K562 (cell line): ENCODE data around the gene UQCC2. TPM values are rescaled to one million over a fixed set of nuclear protein-coding genes. Genes with fewer than 3 reads are reported as not detected.

Experiments used
- ASH1L ChIP-seq: fragments of 450-650 bp; IDR thresholded peaks from 2 replicates; pipeline ENCODE4 v1.6.1; 2018; ENCODE audit warnings: borderline replicate concordance, mild to moderate bottlenecking, low read depth; ENCODE audit not compliant: partially characterized antibody
- BDP1 ChIP-seq: IDR thresholded peaks from 3 replicates; pipeline ENCODE4 v1.6.1; 2011; ENCODE audit not compliant: insufficient read length, insufficient read depth
- CEBPG ChIP-seq, 3 experiments: fragments of 200-800 bp in 1 of 3; sonication (Bioruptor generic) in 1 of 3; sonication (generic) in 1 of 3; formaldehyde crosslinking in 1 of 3; IDR thresholded peaks in 2 of 3; conservative IDR thresholded peaks in 1 of 3; 2 replicates each; pipeline versions ENCODE4 v1.6.1 to v1.8.0; 2016 to 2022; ENCODE audit warnings: missing compliant biosample characterization in 2 of 3, missing genetic modification characterization in 2 of 3, mild to moderate bottlenecking in 1 of 3, missing genetic modification reagents in 1 of 3
- CXXC5 ChIP-seq: fragments of 250-450 bp; sonication (Bioruptor Pico); IDR thresholded peaks from 2 replicates; pipeline ENCODE4 v1.8.0; 2022; ENCODE audit warnings: inconsistent platforms, mild to moderate bottlenecking, moderate library complexity
- ETV1 ChIP-seq: fragments of 450-650 bp; conservative IDR thresholded peaks from 2 replicates; pipeline ENCODE4 v1.6.1; 2016; ENCODE audit warnings: missing genetic modification characterization, control low read depth, low read depth, missing compliant biosample characterization
- FOXK1 ChIP-seq: sonication (generic); formaldehyde crosslinking; IDR thresholded peaks from 2 replicates; pipeline ENCODE4 v1.8.0; 2022; ENCODE audit warnings: missing genetic modification reagents, mild to moderate bottlenecking, borderline replicate concordance
- FOXP1 ChIP-seq: sonication (generic); formaldehyde crosslinking; IDR thresholded peaks from 2 replicates; pipeline ENCODE4 v1.8.0; 2022; ENCODE audit warnings: mild to moderate bottlenecking, missing genetic modification reagents
- GABPA ChIP-seq: fragments of 200-800 bp; sonication (Bioruptor generic); conservative IDR thresholded peaks from 2 replicates; pipeline ENCODE4 v1.6.1; 2016; ENCODE audit warnings: low read depth, missing genetic modification characterization, missing compliant biosample characterization
- HDAC8 ChIP-seq: fragments of 450-650 bp; IDR thresholded peaks from 2 replicates; pipeline ENCODE4 v1.6.1; 2016; ENCODE audit warnings: mild to moderate bottlenecking, missing genetic modification characterization, moderate library complexity, missing compliant biosample characterization
- HNRNPL ChIP-seq: fragments of 200-400 bp; formaldehyde crosslinking; IDR thresholded peaks from 2 replicates; pipeline ENCODE4 v1.6.1; 2017; ENCODE audit warnings: low read depth, mild to moderate bottlenecking, low read length
- MTF1 ChIP-seq: fragments of 250-450 bp; sonication (Bioruptor Pico); IDR thresholded peaks from 2 replicates; pipeline ENCODE4 v1.9.0; 2021; ENCODE audit warnings: moderate library complexity, mild to moderate bottlenecking, inconsistent platforms, borderline replicate concordance
- NFRKB ChIP-seq: fragments of 450-650 bp; IDR thresholded peaks from 2 replicates; pipeline ENCODE4 v1.6.1; 2016; ENCODE audit warnings: low read depth
- POU5F1 ChIP-seq: fragments of 150-350 bp; IDR thresholded peaks from 2 replicates; pipeline ENCODE4 v1.6.1; 2014; ENCODE audit warnings: borderline replicate concordance, low read length, low read depth, mild to moderate bottlenecking; ENCODE audit not compliant: partially characterized antibody
- PRMT5 ChIP-seq: sonication (generic); formaldehyde crosslinking; IDR thresholded peaks from 2 replicates; pipeline ENCODE4 v1.5.0; 2020; ENCODE audit warnings: missing genetic modification reagents
- RBFOX2 ChIP-seq: fragments of 200-400 bp; formaldehyde crosslinking; IDR thresholded peaks from 2 replicates; pipeline ENCODE4 v1.6.1; 2017; ENCODE audit warnings: low read depth, mild to moderate bottlenecking, low read length, moderate library complexity
- RNF2 ChIP-seq: sonication (generic); IDR thresholded peaks from 2 replicates; pipeline ENCODE4 v1.6.1; 2016
- SIX5 ChIP-seq, 2 experiments: IDR thresholded peaks; 2 replicates each; pipeline ENCODE4 v1.6.1; 2011; ENCODE audit warnings: low read length in 2 of 2, borderline replicate concordance in 1 of 2, low read depth in 1 of 2, mild to moderate bottlenecking in 1 of 2, moderate library complexity in 1 of 2; ENCODE audit not compliant: insufficient read depth in 1 of 2
- STAT5A ChIP-seq: IDR thresholded peaks from 2 replicates; pipeline ENCODE4 v1.6.1; 2012; ENCODE audit warnings: low read length, inconsistent platforms, borderline replicate concordance
- ZNF12 ChIP-seq: sonication (generic); formaldehyde crosslinking; IDR thresholded peaks from 2 replicates; pipeline ENCODE4 v1.4.0; 2020; ENCODE audit warnings: mild to moderate bottlenecking, missing genetic modification reagents
- ZNF175 ChIP-seq: fragments of 200-800 bp; sonication (Bioruptor generic); IDR thresholded peaks from 2 replicates; pipeline ENCODE4 v1.6.1; 2016; ENCODE audit warnings: low read depth, mild to moderate bottlenecking, missing genetic modification characterization, missing compliant biosample characterization
- ZNF354B ChIP-seq: fragments of 250-450 bp; sonication (Bioruptor Pico); IDR thresholded peaks from 2 replicates; pipeline ENCODE4 v1.4.0; 2020
- ZNF77 ChIP-seq: fragments of 250-450 bp; sonication (Bioruptor Pico); IDR thresholded peaks from 2 replicates; pipeline ENCODE4 v1.5.0; 2020
- ZNF778 ChIP-seq: fragments of 450-650 bp; formaldehyde crosslinking; IDR thresholded peaks from 2 replicates; pipeline ENCODE4 v1.4.0; 2020; ENCODE audit warnings: mild to moderate bottlenecking, moderate library complexity
- ZNF780A ChIP-seq: fragments of 250-450 bp; sonication (Bioruptor Pico); IDR thresholded peaks from 2 replicates; pipeline ENCODE4 v1.5.0; 2021; ENCODE audit warnings: mild to moderate bottlenecking
- ZNF785 ChIP-seq: fragments of 250-450 bp; sonication (Bioruptor Pico); IDR thresholded peaks from 2 replicates; pipeline ENCODE4 v1.4.0; 2020; ENCODE audit warnings: mild to moderate bottlenecking
- ZNF79 ChIP-seq: fragments of 250-450 bp; sonication (Bioruptor Pico); IDR thresholded peaks from 2 replicates; pipeline ENCODE4 v1.4.0; 2020; ENCODE audit warnings: low read depth, mild to moderate bottlenecking, moderate library complexity
- polyA plus RNA-seq, 8 experiments: library from polyadenylated mRNA; depleted of rRNA in 4 of 8; stranded (reverse) in 5 of 8; unstranded in 3 of 8; fragments of >200 nt; fragmentation: Nextera tagmentation in 2 of 8; fragmentation: Illumina TruSeq in 1 of 8; extraction: Ambion mirVana in 2 of 8; extraction: Trizol in 1 of 8; gene quantifications; 2 replicates each; pipeline versions ENCODE4 v1.2.1 to v1.2.3, GENCODE V29; 2011 to 2014; ENCODE audit warnings: inconsistent platforms in 1 of 8, missing spikeins in 1 of 8
- total RNA-seq, 7 experiments: library from RNA; depleted of rRNA in 6 of 7; stranded (reverse); fragments of >200 nt in 6 of 7; fragmentation: Illumina TruSeq in 2 of 7; extraction: Trizol in 2 of 7; gene quantifications; 2 replicates each; pipeline versions ENCODE4 v1.2.1 to v1.2.3, GENCODE V29; 2011 to 2021; ENCODE audit warnings: low replicate concordance in 1 of 7
- TF ChIP-seq, protein P1 (sequence below): fragments of 450-650 bp; IDR thresholded peaks from 2 replicates; pipeline ENCODE4 v1.7.0; 2016; ENCODE audit warnings: borderline replicate concordance
- TF ChIP-seq, protein P2 (sequence below): sonication (generic); formaldehyde crosslinking; IDR thresholded peaks from 2 replicates; pipeline ENCODE4 v1.8.1; 2023; ENCODE audit warnings: mild to moderate bottlenecking, missing genetic modification reagents

UQCC2 gene
- total and polyA plus RNA-seq, 9 of the 15 experiments (the other 6 are each of a cell fraction or from before 2014, with no cell fraction given), result 58.5 to 927 (median 158) TPM

DNA sequence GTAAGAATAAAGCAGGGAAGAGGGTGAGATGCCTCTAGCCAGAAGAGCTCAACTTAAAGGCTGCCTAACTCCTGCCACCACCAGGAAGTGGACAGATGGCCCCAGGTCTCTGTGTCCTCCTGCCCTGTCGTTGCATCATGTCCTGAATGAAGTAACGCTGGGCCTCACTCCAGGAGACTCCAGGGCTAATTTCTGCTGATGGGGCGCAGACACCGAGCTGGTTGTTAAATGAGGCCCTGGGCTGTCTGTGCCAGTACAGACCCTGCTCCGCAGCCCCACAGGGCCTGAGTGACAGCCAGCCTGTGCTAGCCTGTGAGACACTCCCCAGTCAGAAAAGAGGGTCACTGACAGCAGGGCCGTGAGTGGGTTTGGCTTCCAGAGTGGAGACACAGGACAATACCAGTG is 28.7 kb upstream of the UQCC2 start (continued):
- TF ChIP-seq NFRKB (no peak; the same call in 1 of the 2 replicates), SIX5 (IDR thresholded peaks at IDR 0.05; ENCODE audit: borderline replicate concordance in 1 of 2, insufficient read depth in 1 of 2, low read depth in 1 of 2, low read length in 2 of 2) (no peak), ZNF77 (CRISPR knock-in tag) (no peak), HNRNPL (no peak), PRMT5 (CRISPR knock-in tag) (0 out of 2 replicates have a peak, but pooled peaks have one; percentile 51), RBFOX2 (peak; percentile 49), ZNF778 (no peak), POU5F1 (no peak), ZNF12 (CRISPR knock-in tag) (no peak), BDP1 (no peak), CEBPG (CRISPR knock-in tag; IDR thresholded peaks at IDR 0.05) (peak; percentile 96), CEBPG (tag; conservative IDR thresholded peaks at IDR 0.05 in 1 of 2, IDR thresholded peaks at IDR 0.05 in 1 of 2) (peak; percentile 93 to 98), ZNF175 (CRISPR knock-in tag) (peak; percentile 91; the same call in 1 of the 2 replicates), ZNF785 (CRISPR knock-in tag) (no peak), RNF2 (no peak), STAT5A (no peak), ZNF354B (CRISPR knock-in tag) (no peak), ZNF79 (CRISPR knock-in tag) (no peak; the same call in 1 of the 2 replicates), FOXP1 (CRISPR knock-in tag) (no peak), GABPA (peak; percentile 69), MTF1 (CRISPR knock-in tag) (no peak), CXXC5 (CRISPR knock-in tag) (no peak; the same call in 1 of the 2 replicates), ASH1L (no peak), ETV1 (tag) (peak; percentile 92), HDAC8 (tag) (0 out of 2 replicates have a peak, but pooled peaks have one; percentile 43), ZNF780A (CRISPR knock-in tag) (no peak), FOXK1 (CRISPR knock-in tag) (no peak)
- TF ChIP-seq, protein P1, sequence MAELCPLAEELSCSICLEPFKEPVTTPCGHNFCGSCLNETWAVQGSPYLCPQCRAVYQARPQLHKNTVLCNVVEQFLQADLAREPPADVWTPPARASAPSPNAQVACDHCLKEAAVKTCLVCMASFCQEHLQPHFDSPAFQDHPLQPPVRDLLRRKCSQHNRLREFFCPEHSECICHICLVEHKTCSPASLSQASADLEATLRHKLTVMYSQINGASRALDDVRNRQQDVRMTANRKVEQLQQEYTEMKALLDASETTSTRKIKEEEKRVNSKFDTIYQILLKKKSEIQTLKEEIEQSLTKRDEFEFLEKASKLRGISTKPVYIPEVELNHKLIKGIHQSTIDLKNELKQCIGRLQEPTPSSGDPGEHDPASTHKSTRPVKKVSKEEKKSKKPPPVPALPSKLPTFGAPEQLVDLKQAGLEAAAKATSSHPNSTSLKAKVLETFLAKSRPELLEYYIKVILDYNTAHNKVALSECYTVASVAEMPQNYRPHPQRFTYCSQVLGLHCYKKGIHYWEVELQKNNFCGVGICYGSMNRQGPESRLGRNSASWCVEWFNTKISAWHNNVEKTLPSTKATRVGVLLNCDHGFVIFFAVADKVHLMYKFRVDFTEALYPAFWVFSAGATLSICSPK, result no peak
- TF ChIP-seq, protein P2, sequence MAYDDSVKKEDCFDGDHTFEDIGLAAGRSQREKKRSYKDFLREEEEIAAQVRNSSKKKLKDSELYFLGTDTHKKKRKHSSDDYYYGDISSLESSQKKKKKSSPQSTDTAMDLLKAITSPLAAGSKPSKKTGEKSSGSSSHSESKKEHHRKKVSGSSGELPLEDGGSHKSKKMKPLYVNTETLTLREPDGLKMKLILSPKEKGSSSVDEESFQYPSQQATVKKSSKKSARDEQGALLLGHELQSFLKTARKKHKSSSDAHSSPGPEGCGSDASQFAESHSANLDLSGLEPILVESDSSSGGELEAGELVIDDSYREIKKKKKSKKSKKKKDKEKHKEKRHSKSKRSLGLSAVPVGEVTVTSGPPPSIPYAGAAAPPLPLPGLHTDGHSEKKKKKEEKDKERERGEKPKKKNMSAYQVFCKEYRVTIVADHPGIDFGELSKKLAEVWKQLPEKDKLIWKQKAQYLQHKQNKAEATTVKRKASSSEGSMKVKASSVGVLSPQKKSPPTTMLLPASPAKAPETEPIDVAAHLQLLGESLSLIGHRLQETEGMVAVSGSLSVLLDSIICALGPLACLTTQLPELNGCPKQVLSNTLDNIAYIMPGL (CRISPR knock-in tag), result no peak
